Measurements from ENCODE around the gene FOXN3.

The FOXN3 gene

DNA sequence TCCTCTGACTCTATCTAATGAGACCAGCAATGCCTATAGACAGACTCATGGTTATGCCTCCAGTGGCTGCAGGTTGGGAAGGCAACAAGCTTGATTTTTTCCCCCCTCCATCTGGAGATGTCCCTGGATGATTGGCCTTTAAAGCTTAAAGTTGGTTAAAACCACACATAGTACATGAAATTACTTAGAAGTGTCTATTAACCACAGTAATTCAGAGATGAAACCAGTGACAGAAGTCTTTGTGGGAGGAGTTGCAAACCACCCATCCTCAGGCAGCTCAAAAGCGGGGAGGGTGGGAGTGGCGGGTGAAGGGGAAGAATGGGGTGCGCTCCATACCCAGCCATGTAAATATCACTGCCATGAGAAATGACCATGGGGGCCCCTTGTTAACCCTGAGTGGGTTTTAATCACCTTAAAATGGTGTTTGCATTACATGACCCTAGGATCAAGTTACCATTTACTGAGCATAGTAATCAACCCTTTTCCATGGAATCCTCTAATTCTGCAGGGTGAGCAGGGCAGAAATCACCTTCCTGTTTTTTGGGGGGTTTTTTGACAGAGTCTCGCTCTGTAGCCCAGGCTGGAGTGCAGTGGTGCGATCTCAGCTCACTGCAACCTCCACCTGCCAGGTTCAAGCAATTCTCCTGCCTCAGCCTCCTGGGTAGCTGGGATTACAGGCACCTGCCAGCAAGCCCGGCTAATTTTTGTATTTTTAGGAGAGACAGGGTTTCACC is 133.5 kb downstream of the FOXN3 start:
- DNase-seq (ENCODE audit: low read depth in 3 of 3, low spot score in 1 of 3): no peak

DNA sequence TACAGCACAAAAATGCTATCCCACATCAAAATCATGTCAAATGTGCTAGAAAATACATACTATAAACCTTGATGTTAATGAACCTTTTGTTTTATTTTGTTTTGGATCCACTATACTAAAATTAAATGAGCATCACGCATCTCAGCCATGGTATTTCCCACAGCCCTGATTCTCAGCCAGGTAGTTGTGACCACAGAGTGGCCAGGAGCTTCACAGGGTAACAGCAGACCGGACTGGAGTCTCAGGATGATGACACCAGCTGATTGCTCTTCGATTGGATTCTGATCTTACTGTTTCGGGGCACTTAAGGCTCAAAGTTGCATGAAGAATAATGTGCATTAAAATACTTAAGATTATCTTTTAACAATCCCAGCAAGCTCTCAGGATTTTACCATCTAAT is 134.8 kb downstream of the FOXN3 start:
- DNase-seq (ENCODE audit: low read depth in 3 of 3, low spot score in 1 of 3): no peak

DNA sequence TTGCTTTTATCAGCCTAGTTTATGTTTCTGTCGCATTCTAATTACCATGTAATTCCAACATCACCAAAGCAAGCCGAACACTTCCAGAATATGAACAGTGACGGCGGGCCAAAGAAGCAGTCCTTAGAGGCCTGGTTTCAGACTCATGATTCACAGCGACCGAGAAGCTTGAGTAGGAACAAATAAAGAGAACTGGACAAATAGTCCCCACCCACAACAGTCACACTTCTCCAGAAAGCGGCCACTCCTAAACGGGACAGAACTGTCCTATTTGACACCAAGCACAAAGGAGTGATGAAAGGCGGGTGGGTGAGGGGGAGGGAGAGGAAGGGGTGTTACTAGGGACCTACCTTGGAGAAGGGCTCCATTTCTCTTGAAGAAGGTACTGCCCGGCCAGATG is 136.4 kb downstream of the FOXN3 start:
- no peak for DNase-seq (ENCODE audit: low read depth in 3 of 3, low spot score in 1 of 3)

DNA sequence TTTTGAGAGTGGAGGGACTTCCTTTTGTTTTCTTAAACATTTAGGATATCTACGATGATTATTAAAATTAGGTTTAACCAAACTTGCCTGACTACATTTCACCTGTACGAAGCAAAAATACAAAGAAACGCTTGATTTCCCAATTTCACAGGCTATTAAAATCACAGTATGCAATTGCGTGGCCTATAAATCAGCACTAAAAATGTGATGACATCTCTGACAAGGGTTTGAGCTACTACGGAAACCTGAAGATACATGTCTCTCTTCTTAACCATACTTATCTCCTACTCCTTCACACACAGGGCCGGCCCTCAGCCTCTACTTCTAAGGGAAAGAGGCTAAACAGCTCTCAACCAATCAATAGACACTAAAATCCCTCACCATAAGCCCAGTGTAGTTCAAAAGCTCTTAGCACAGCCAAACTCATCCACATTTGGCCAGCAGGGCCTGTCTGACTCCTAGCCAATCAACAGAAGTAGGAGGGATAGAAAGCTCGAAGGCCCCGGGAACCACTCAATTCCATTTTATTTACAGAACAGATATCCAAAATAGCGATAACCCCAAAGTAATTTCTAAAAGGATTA is 137.3 kb downstream of the FOXN3 start:
- no peak for DNase-seq (ENCODE audit: low read depth in 3 of 3, low spot score in 1 of 3)

DNA sequence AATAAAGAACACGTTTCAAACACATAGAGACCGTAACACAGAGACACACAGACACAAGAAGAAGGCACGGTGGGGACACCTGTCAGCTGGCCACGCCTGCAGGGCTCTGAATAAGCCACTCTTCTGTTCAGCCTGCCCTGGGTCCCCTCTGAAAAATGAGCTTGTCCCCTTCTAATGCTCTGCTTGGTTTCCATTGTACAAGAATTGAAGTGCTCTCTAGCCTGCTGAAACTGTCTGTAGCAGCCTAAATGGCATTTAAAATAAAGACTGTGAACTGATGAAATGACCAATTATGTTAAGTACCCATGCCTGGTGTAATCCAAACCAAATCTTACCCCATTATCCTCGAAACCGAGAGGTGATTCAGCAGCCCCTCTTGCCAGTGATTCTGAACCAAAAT is 139.8 kb downstream of the FOXN3 start:
- DNase-seq (ENCODE audit: low read depth in 3 of 3, low spot score in 1 of 3): no peak

DNA sequence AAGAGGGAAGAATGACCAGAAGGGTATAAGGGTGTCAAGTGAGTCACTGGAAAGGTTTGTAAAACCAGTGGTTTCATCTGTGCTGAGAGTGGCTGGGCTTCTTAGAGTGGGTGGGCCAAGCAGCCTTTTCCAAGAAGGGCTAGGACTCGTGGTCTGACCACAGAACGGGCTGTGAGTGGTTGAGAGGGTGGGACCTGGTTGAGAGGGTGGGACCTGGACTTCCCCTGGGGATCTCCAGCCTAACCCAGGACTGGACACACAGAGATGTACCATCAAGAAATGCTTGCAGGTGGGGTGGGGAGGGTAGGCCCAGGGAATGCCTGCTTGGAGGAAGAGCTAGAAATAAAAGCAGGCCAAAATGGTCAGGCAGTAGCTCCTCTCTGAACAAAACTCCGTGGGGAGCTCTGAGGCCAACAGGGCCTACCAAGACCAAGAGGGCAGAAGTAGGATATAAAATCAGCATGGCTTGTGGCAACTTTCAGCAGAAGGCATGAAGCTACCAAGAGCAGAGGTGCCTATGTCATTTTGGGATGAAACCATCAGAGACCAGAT is 140.5 kb downstream of the FOXN3 start:
- peak in 1 of 3 donors; percentile 2 for DNase-seq (ENCODE audit: low read depth in 3 of 3, low spot score in 1 of 3)

DNA sequence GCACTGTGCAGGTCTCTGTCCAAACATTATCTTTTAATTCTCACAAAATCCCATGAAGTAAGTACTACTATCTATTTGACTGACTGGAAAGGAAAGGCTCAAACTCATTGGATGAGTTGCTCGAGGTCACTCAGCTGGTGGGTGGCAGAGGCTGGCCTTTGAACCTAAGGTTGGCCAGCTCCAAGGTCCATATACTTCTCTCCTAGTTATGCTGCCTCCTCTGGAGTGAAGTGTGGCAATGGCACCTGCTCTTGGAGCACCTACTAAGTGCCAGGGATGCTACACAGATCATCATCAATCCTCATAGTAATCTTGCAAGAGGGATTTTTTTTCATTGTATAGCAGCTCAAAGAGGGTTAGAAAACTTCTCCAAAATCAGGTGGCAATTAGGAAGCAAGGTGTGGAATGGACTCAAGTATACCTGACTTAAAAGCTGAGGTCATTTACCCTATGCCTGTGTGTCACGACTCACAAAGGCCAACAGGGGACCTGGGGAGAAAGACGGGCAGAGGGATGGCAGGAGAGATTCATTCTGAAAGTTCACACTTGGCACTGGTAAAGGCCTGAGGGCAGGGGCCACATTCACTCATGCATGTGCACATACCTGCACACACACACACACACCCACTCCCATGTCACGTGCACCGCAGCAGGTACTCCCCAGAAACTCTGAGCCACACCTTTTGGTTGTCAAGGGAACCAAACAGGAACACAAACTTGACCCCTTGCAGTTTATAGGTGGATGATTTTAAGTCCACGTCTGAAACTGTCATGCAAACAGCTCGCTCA is 146.4 kb downstream of the FOXN3 start:
- no peak for DNase-seq (ENCODE audit: low read depth in 3 of 3, low spot score in 1 of 3)

DNA sequence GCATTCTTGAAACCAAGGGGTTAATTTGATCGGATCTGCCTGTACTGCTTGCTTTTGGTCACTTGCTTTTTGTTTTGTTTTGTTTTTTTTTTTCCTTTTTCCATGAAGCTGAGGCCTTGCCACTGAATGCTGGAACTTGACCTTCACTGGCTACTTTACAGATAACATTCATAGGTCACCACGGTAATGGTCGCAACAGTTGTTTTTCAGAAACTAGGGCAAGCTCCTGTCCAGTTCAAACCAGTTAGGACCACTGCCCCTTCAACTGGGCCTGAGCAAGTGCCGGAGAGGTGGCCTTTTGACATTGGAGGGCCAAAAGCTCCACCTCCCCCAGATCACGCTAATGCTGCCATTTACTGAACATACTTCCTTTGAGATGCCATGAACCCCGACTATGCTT is 147.6 kb downstream of the FOXN3 start:
- no peak for DNase-seq (ENCODE audit: low read depth in 3 of 3, low spot score in 1 of 3)

DNA sequence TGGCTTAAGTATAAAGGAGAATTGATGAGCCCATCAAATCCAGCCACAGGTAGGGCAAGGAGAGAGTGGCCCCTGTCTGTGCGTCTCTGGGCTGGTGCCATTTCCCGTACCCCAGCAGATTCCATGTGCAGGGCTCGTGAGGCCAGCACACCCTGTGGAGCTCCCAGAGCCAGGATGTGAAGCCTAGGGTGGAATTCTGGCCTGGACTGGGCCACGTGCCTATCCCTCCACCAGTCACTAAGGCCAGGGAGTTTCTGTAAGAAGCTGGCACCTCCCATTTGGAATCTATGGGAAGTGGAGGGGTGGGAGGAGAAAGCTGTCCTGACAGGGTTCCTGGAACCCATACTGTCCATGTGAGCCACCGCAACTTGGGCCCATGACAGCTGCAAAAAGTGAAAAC is 148.5 kb downstream of the FOXN3 start:
- DNase-seq (ENCODE audit: low read depth in 3 of 3, low spot score in 1 of 3): no peak

DNA sequence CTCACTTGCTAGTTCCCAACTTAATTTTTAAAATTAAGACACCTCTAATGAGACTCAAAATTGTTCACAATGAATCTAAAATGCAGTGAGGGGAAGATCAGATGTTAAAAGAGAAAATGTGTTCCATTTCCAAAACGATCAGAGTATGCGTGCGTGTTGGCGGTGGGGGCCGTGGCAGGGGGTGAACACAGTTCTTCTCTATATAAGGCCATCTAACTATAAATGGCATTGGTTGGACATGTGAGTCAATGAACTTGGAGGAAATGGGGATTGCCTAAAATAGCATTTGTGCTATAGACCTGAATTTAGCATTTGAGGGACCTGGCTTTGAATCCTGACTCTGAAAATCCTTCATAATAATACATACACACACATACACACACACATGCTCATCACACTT is 149.4 kb downstream of the FOXN3 start:
- no peak for DNase-seq (ENCODE audit: low read depth in 3 of 3, low spot score in 1 of 3)

DNA sequence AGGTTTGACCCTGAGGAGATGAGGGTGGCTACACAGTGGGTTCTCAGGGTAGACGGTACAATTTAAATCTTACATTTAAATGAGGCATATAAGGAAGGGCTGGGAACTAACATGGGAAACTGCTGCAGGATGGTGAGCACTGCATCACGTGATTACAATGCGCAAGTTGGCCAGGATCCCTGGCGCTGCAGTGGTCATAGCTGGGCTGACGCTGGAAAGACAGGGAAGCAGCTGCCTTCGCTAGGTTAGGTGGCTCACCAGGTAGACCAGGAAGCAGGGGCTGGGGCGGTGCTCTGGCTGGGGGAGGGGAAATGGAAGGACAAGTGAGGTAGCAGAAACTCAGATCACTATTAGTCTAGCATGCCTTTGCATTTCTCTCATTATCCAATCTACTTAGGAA is 149.9 kb downstream of the FOXN3 start:
- DNase-seq (ENCODE audit: low read depth in 3 of 3, low spot score in 1 of 3): no peak

DNA sequence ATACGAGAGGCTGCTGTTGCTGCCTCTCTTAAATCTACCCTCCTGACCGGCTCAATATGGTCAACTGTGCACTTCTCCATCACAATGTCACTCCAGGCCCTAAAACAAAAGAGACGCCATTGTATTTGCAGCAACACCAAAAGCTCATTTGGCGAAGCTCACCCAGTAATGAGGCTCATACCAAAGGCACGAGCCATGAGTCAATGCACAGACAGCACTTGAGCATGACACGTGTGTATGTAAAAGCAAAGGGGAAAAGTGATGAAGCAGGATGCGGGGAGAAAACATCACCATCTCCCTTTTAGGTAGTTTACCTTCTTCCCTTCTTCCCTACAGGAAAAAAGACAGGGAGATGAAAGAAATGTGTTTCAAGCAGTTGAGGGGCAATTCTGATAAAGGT is 150.3 kb downstream of the FOXN3 start:
- DNase-seq (ENCODE audit: low read depth in 3 of 3, low spot score in 1 of 3): no peak

DNA sequence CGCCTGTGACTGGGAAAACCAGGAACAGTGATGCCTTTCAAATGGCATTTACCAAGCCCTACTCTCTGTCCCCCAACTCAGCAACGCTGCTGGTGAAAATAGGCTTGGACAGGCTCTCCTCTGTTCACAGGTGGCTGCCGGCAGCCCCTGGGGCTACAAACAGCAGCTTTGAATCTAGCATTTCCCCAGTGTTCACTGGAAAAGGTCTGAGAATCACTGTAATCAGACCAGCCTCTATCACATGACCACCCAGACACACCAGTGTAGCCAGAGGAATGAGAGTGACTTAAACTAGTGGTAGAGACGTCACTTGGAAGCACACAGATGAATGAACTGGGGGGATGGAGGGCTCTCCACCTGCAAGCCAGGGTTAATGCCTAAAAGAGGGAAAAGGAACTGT is 151.8 kb downstream of the FOXN3 start:
- DNase-seq (ENCODE audit: low read depth in 3 of 3, low spot score in 1 of 3): no peak

DNA sequence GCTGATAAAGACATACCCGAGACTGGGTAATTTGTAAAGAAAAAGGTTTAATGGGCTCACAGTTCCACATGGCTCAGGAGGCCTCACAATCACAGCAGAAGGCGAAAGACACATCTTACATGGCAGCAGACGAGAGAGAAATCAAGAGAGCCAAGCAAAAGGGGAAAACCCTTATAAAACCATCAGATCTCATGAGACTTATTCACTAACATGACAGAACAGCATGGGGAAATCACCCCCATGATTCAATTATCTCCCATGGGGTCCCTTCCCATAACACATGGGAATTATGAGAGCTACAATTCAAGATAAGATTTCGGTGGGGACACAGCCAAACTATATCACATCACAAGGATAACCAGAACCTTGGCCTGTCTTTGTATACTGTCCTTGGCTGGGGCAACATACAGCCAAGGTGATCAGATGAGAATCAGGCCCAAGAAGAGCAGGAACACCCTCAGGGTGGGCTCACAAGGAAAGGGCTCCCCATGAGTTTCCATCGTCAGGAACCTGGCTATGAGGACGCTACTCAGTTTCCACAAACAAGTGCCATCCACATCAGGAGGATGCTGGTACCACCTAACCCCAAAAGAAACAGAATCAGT is 152.7 kb downstream of the FOXN3 start:
- no peak for DNase-seq (ENCODE audit: low read depth in 3 of 3, low spot score in 1 of 3)

DNA sequence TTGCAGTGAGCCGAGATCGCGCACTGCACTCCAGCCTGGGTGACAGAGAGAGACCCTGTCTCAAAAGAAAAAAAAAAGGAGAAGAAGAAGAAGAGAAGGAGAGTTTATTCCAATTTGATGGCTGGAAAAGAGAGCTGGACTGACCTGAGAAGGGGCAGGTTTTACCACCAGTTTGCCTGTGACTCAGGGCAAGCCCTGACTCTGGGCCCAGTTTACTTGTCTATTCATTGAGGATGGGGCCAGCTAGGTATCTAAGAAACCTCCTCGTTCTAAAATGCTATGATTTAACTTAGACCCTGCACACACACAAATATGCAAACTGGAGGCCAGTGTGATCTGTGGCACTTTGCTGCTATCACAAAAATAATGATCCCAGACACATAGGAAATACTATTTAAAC is 155.0 kb downstream of the FOXN3 start:
- DNase-seq (ENCODE audit: low read depth in 3 of 3, low spot score in 1 of 3): no peak

DNA sequence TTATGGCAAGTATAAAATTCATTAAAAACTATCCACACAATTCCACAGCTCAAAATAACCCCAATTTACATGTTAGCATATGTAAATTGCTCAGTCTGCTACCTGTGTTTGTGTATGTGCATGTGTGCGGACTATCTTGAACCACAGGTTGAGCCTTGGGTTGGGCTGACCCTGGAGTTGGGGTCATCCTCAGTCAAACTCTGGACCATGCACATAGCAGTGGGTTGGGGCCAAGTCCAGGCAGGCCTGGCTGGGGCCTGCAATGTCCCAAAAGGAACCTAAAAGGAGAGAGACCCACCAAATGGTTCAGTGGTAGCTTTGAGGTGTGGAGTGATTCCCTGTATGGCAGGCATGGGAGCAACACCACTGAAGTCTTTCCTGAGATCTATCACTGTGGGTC is 156.1 kb downstream of the FOXN3 start:
- no peak for DNase-seq (ENCODE audit: low read depth in 3 of 3, low spot score in 1 of 3)

DNA sequence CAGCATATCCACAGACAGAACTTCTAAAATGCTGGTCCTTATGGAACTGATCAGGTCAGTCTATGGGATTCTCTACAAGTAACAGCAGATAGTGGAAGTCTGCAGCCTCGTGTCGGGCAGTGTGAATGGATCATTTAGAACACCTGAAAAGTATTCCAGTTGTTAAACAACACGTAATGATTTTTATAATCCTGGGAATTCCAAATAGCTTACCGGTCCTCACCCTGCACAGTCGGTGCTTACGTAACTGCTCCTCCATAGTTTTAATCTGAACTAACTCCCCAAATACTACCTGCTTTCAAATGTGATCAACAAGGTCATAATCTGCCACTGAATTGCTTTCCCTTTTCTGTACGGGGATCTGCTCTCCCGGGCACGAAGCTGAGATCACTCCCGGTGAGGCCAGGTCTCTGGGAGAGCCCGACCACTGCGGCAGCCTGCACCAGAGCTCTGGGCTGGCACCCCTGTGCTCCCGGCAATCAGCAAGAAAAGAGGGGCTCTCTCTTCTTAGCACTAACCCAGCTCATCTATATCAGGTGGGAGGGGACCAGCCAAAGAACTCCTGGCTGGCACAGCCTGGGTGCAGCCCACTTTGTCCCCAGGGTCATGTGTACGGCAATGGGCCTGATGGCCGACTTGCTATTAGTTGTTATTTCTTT is 157.0 kb downstream of the FOXN3 start:
- no peak for DNase-seq (ENCODE audit: low read depth in 3 of 3, low spot score in 1 of 3)

DNA sequence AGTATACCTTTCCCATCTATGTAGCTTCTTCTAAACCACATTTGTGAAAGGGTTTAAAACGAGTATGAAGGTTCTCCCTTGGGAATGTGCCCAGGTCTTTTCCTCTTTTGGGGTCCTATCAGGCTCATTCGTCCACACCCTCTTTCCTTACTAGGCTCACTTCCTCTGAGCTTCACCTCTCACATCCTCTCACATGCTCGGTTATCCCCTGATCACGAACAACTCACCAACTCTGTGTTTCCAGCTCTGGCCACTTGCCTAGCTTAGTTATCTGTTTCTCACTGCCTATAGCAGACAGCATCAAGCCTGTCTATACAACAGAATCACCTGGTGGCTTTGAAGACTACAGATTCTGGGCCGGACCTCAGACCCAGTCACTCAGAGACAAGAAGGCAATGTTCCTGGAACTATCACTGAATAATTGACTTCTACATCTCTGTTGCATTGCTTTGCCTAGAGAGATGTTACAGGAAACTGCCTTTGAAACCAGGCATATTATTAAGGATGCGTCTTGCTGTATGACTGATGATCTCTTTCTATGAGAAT is 158.2 kb downstream of the FOXN3 start:
- DNase-seq (ENCODE audit: low read depth in 3 of 3, low spot score in 1 of 3): no peak

DNA sequence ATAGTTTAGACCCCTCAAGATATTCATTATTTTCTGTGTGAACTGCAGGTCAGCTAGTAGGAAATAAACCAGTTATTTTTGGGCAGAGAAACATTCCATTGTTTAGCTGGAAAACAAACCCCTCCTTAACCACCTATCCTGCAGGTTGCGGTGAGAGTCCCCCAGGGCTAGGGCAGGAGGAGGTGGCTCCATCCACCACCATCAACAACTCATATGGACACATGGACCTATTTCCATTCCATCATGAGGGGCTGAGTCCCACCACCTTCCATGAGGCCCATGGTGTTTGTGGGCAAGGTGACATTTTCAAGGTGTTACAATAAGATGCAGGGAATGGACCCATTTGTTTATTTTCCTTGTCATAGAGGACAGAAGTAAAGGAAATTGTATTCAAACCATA is 160.1 kb downstream of the FOXN3 start:
- no peak for DNase-seq (ENCODE audit: low read depth in 3 of 3, low spot score in 1 of 3)

DNA sequence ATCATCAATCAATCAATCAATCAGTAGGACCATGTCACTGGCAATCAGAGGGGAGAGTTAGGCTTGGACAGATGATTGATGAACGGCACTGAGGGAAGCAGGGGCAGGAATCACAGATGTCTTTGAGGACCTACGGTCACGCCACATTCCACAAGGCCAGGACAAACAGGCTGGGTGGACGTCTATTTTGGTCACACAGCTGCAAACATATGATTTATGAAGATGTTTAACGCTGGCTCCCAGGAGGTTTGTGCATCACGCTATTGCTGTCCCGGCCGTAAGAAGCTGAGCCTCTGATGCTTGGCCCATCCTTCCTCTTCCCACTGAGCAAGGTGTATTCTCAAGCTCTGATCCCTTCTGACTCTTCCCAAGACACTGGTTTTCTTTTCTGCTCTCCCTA is 160.8 kb downstream of the FOXN3 start:
- no peak for DNase-seq (ENCODE audit: low read depth in 3 of 3, low spot score in 1 of 3)

DNA sequence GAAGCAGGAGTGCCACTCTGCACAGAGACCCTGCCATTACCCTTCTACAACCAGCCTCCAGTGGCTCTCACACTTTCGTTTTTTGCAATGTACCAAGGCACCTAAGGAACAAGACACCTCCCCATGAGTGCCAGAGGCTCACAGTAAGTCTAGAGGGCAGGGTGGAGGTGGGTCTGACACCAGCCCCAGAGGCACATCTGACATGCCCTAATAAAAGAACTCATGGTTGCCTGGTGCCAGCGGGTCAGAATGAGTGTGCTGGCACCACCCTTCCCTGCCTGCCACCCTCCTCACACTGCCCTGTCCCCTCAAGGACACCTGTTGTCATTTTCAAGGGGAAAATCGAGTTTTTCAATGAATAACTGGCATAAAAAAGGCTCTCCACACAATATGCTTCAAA is 161.2 kb downstream of the FOXN3 start:
- DNase-seq (ENCODE audit: low read depth in 3 of 3, low spot score in 1 of 3): no peak

Measured in stimulated activated CD4-positive, alpha-beta T cell treated with anti-CD3 and anti-CD28 coated beads, TNF-alpha, amount 100 ng/mL, for 1 hour (primary cell).